Naive thymus-derived CD4-positive, alpha-beta T cell (primary cell): Measurements from ENCODE around the gene UBFD1. TPM values are rescaled to one million over a fixed set of nuclear protein-coding genes. Genes with fewer than 3 reads are reported as not detected.

Experiments
- ATAC-seq: fragments of 150-1000 bp; cut with Tn5 transposase; 2 replicates; pipeline ENCODE4 v1.10.0; 2021; ENCODE audit warnings: mild to moderate bottlenecking, moderate library complexity
- CTCF ChIA-PET: fragments of 350-600 bp; sonication (Branson Sonifier 250); formaldehyde crosslinking; loops from one replicate; lab custom pipeline; 2021; ENCODE audit warnings: antibody characterized with exemption; lab: Charles Lee
- POLR2A ChIA-PET: fragments of 350-600 bp; sonication (Branson Sonifier 250); formaldehyde crosslinking; loops from one replicate; lab custom pipeline; 2021; ENCODE audit warnings: antibody characterized with exemption, inconsistent platforms; lab: Charles Lee
- DNase-seq, 9 donors: peaks; one replicate each; pipeline versions ENCODE4 v3.0.0 to v3.0.0-alpha.2; 2020 to 2022; ENCODE audit warnings: mixed read lengths in 1 of 9
- H3K27ac ChIP-seq: one replicate; pipeline ENCODE4 v1.7.0; 2013; ENCODE audit warnings: mild to moderate bottlenecking, low read depth, low read length, moderate library complexity
- H3K27me3 ChIP-seq, 2 donors: one replicate each; pipeline ENCODE4 v1.7.0; 2013; ENCODE audit warnings: low read length in 2 of 2, mild to moderate bottlenecking in 2 of 2, moderate library complexity in 2 of 2; ENCODE audit not compliant: control insufficient read depth in 2 of 2, insufficient read depth in 2 of 2
- H3K36me3 ChIP-seq, 3 experiments: 1 replicate in 2 of 3; 2 replicates in 1 of 3; pipeline ENCODE4 v1.7.0; 2013; ENCODE audit warnings: low read length in 3 of 3, mild to moderate bottlenecking in 3 of 3, moderate library complexity in 1 of 3; ENCODE audit not compliant: insufficient read depth in 3 of 3, control insufficient read depth in 2 of 3
- H3K4me1 ChIP-seq, 2 donors: one replicate each; pipeline ENCODE4 v1.7.0; 2013; ENCODE audit warnings: low read length in 2 of 2, mild to moderate bottlenecking in 2 of 2, moderate library complexity in 1 of 2; ENCODE audit not compliant: control insufficient read depth in 2 of 2, insufficient read depth in 2 of 2
- H3K4me3 ChIP-seq: 2 replicates; pipeline ENCODE4 v1.7.0; 2013; ENCODE audit warnings: mild to moderate bottlenecking, low read length
- H3K9me3 ChIP-seq, 3 experiments: 1 replicate in 2 of 3; 2 replicates in 1 of 3; pipeline ENCODE4 v1.7.0; 2013; ENCODE audit warnings: low read length in 3 of 3; ENCODE audit not compliant: control insufficient read depth in 2 of 3
- H3K27ac Mint-ChIP-seq, 9 donors: one replicate each; pipeline ENCODE4 v1.8.0; 2020 to 2022; ENCODE audit warnings: mixed read lengths in 9 of 9, mild to moderate bottlenecking in 8 of 9, moderate library complexity in 5 of 9, inconsistent platforms in 2 of 9
- H3K27me3 Mint-ChIP-seq, 5 donors: one replicate each; pipeline ENCODE4 v1.8.0; 2021 to 2022; ENCODE audit warnings: mixed read lengths in 5 of 5, mild to moderate bottlenecking in 1 of 5
- H3K36me3 Mint-ChIP-seq, 5 donors: one replicate each; pipeline ENCODE4 v1.8.0; 2020 to 2022; ENCODE audit warnings: mixed read lengths in 5 of 5, mild to moderate bottlenecking in 3 of 5, inconsistent platforms in 1 of 5
- H3K4me1 Mint-ChIP-seq, 7 donors: one replicate each; pipeline ENCODE4 v1.8.0; 2020 to 2022; ENCODE audit warnings: mixed read lengths in 7 of 7, mild to moderate bottlenecking in 3 of 7, inconsistent platforms in 1 of 7
- H3K4me3 Mint-ChIP-seq, 10 donors: one replicate each; pipeline ENCODE4 v1.8.0; 2020 to 2022; ENCODE audit warnings: mild to moderate bottlenecking in 10 of 10, mixed read lengths in 10 of 10, moderate library complexity in 6 of 10, inconsistent platforms in 2 of 10
- H3K9me3 Mint-ChIP-seq, 11 donors: one replicate each; pipeline ENCODE4 v1.8.0; 2020 to 2022; ENCODE audit warnings: mixed read lengths in 11 of 11, mild to moderate bottlenecking in 4 of 11, inconsistent platforms in 1 of 11, moderate library complexity in 1 of 11
- intact Hi-C, 2 donors: fragments of 100-400 bp; cut with micrococcal nuclease; formaldehyde crosslinking; loops; one replicate each; pipeline ENCODE4 v1.15.1; 2023
- polyA plus RNA-seq, 2 donors: library from polyadenylated mRNA; unstranded; fragments of 300-500 nt; fragmentation: Illumina TruSeq; gene quantifications; one replicate each; pipeline ENCODE4 v1.2.3, GENCODE V29; 2021
- total RNA-seq, 6 experiments: library from RNA in 5 of 6; stranded (reverse) in 5 of 6; gene quantifications; 1 replicate in 5 of 6; 2 replicates in 1 of 6; pipeline ENCODE4 v1.2.3 and lab custom pipeline; 2021 to 2026

UBFD1 gene
- total and polyA plus RNA-seq, 7 experiments from 2014 or later, result 8.3 to 54.4 (median 45.9) TPM

- CTCF ChIA-PET, result no interaction called here
- ATAC-seq, result no peak
Measured at GRCh38 chr16:23523876-23524385, 33.6 kb upstream of the UBFD1 start.

GRCh38 chr16:23524886-23525285 is 32.6 kb upstream of the UBFD1 start:
- peaks cover 4 to 49% (median 24%) of the 10 kb centered on the region in 5 donors for H3K36me3 Mint-ChIP-seq
- ChIA-PET CTCF (interaction anchor here (0.9 kb wide), 1 partner anchor 20 kb away, joined by 3 read pairs; no protein-coding TSS in a partner anchor), POLR2A (no interaction called here)
- Histone ChIP-seq H3K27ac (no peak overlapping the region), H3K36me3 (peaks cover 7 to 58% (median 8%) of the 10 kb centered on the region in 3 experiments), H3K27me3 (no peaks in the 10 kb centered on the region), H3K4me3 (no peak overlapping the region), H3K9me3 (no peaks in the 10 kb centered on the region), H3K4me1 (no peaks in the 10 kb centered on the region)
- ATAC-seq (no peak), DNase-seq (no peak)
- H3K27ac Mint-ChIP-seq, result no peak overlapping the region
- intact Hi-C loops, result no loop called here
- no peaks in the 10 kb centered on the region for H3K27me3 Mint-ChIP-seq
- no peak overlapping the region for H3K4me3 Mint-ChIP-seq
- H3K4me1 Mint-ChIP-seq, result no peaks in the 10 kb centered on the region
- no peaks in the 10 kb centered on the region for H3K9me3 Mint-ChIP-seq

More at GRCh38 chr16:23523876-23524385, 33.6 kb upstream of the UBFD1 start:
- H3K4me3 Mint-ChIP-seq, result no peak overlapping the region
- Histone ChIP-seq H3K27me3 (no peaks in the 10 kb centered on the region), H3K9me3 (no peaks in the 10 kb centered on the region), H3K4me3 (no peak overlapping the region), H3K36me3 (peaks cover 7 to 49% (median 7%) of the 10 kb centered on the region in 3 experiments), H3K4me1 (no peaks in the 10 kb centered on the region), H3K27ac (no peak overlapping the region)
- peaks cover 0 to 2% (median 0%) of the 10 kb centered on the region in 7 donors for H3K4me1 Mint-ChIP-seq
- no peaks in the 10 kb centered on the region for H3K9me3 Mint-ChIP-seq
- H3K36me3 Mint-ChIP-seq, result peaks cover 4 to 55% (median 30%) of the 10 kb centered on the region in 5 donors
- intact Hi-C loops, result no loop called here
- no peak overlapping the region for H3K27ac Mint-ChIP-seq
- POLR2A ChIA-PET, result no interaction called here
- no peak for DNase-seq
- H3K27me3 Mint-ChIP-seq, result no peaks in the 10 kb centered on the region

- no peak for DNase-seq
- Histone ChIP-seq H3K4me1 (no peaks in the 10 kb centered on the region), H3K9me3 (no peaks in the 10 kb centered on the region), H3K4me3 (no peak overlapping the region), H3K27ac (no peak overlapping the region), H3K36me3 (peaks cover 3 to 70% (median 7%) of the 10 kb centered on the region in 3 experiments), H3K27me3 (no peaks in the 10 kb centered on the region)
- ChIA-PET CTCF (no interaction called here), POLR2A (no interaction called here)
- no peaks in the 10 kb centered on the region for H3K9me3 Mint-ChIP-seq
- no peak overlapping the region for H3K4me3 Mint-ChIP-seq
- H3K27me3 Mint-ChIP-seq, result no peaks in the 10 kb centered on the region
- no peak overlapping the region for H3K27ac Mint-ChIP-seq
- ATAC-seq, result no peak
- H3K36me3 Mint-ChIP-seq, result peaks cover under 1 to 44% (median 19%) of the 10 kb centered on the region in 5 donors
- intact Hi-C loops, result no loop called here
- H3K4me1 Mint-ChIP-seq, result no peaks in the 10 kb centered on the region
Measured at GRCh38 chr16:23527961-23528643, 29.4 kb upstream of the UBFD1 start.

- intact Hi-C loops, result no loop called here
- no peaks in the 10 kb centered on the region for H3K9me3 Mint-ChIP-seq
- H3K36me3 ChIP-seq, result peaks cover 3 to 70% (median 7%) of the 10 kb centered on the region in 3 experiments
- DNase-seq (no peak), ATAC-seq (no peak)
- ChIA-PET CTCF (no interaction called here), POLR2A (no interaction called here)
- H3K36me3 Mint-ChIP-seq, result peaks cover 0 to 42% (median 13%) of the 10 kb centered on the region in 5 donors
- no peaks in the 10 kb centered on the region for H3K4me1 ChIP-seq
- H3K9me3 ChIP-seq, result no peaks in the 10 kb centered on the region
- H3K27ac ChIP-seq, result no peak overlapping the region
- no peak overlapping the region for H3K27ac Mint-ChIP-seq
- H3K27me3 ChIP-seq, result no peaks in the 10 kb centered on the region
- no peaks in the 10 kb centered on the region for H3K4me1 Mint-ChIP-seq
- H3K4me3 ChIP-seq, result no peak overlapping the region
- no peak overlapping the region for H3K4me3 Mint-ChIP-seq
- no peaks in the 10 kb centered on the region for H3K27me3 Mint-ChIP-seq
Measured at GRCh38 chr16:23528644-23529310, 28.8 kb upstream of the UBFD1 start.

GRCh38 chr16:23530062-23530461 is 27.5 kb upstream of the UBFD1 start:
- no peaks in the 10 kb centered on the region for H3K4me1 Mint-ChIP-seq
- Histone ChIP-seq H3K27ac (no peak overlapping the region), H3K4me3 (no peak overlapping the region), H3K9me3 (no peaks in the 10 kb centered on the region), H3K4me1 (no peaks in the 10 kb centered on the region), H3K36me3 (peaks cover 3 to 71% (median 3%) of the 10 kb centered on the region in 3 experiments), H3K27me3 (no peaks in the 10 kb centered on the region)
- ChIA-PET POLR2A (no interaction called here), CTCF (no interaction called here)
- H3K9me3 Mint-ChIP-seq, result no peaks in the 10 kb centered on the region
- H3K36me3 Mint-ChIP-seq, result peaks cover 0 to 37% (median 9%) of the 10 kb centered on the region in 5 donors
- H3K27me3 Mint-ChIP-seq, result no peaks in the 10 kb centered on the region
- no peak overlapping the region for H3K27ac Mint-ChIP-seq
- ATAC-seq, result no peak
- DNase-seq, result no peak
- intact Hi-C loops, result no loop called here
- H3K4me3 Mint-ChIP-seq, result no peak overlapping the region

GRCh38 chr16:23532448-23532847 is 25.1 kb upstream of the UBFD1 start:
- Histone ChIP-seq H3K9me3 (no peaks in the 10 kb centered on the region), H3K27me3 (no peaks in the 10 kb centered on the region), H3K27ac (no peak overlapping the region), H3K36me3 (peaks cover 0 to 86% (median 3%) of the 10 kb centered on the region in 3 experiments), H3K4me3 (no peak overlapping the region), H3K4me1 (no peaks in the 10 kb centered on the region)
- H3K27me3 Mint-ChIP-seq, result no peaks in the 10 kb centered on the region
- H3K9me3 Mint-ChIP-seq, result no peaks in the 10 kb centered on the region
- H3K4me1 Mint-ChIP-seq, result peaks cover 0 to 2% (median 0%) of the 10 kb centered on the region in 7 donors
- ATAC-seq, result no peak
- peaks cover 0 to 35% (median 5%) of the 10 kb centered on the region in 5 donors for H3K36me3 Mint-ChIP-seq
- ChIA-PET POLR2A (no interaction called here), CTCF (no interaction called here)
- no peak overlapping the region for H3K4me3 Mint-ChIP-seq
- H3K27ac Mint-ChIP-seq, result no peak overlapping the region
- DNase-seq, result no peak
- intact Hi-C loops, result no loop called here
